Upper lobe of right lung (tissue), 1 donor: ENCODE measurements around the gene GALNTL6. TPM values are rescaled to one million over a fixed set of nuclear protein-coding genes. Genes with fewer than 3 reads are reported as not detected.

Source experiments
- ATAC-seq: fragments of 200-7000 bp; cut with Tn5 transposase; one replicate; pipeline ENCODE4 v1.9.1; 2020; ENCODE audit warnings: mild to moderate bottlenecking, moderate library complexity
- DNase-seq: peaks from one replicate; pipeline ENCODE4 v3.0.0-alpha.2; 2020
- H3K27ac ChIP-seq: fragments of 200-600 bp; one replicate; pipeline ENCODE4 v1.8.0; 2022
- H3K27me3 ChIP-seq: fragments of 200-600 bp; one replicate; pipeline ENCODE4 v1.8.0; 2022; ENCODE audit warnings: mild to moderate bottlenecking
- H3K36me3 ChIP-seq: fragments of 200-600 bp; one replicate; pipeline ENCODE4 v1.8.0; 2022
- H3K4me1 ChIP-seq: fragments of 200-600 bp; one replicate; pipeline ENCODE4 v1.8.0; 2022
- H3K4me3 ChIP-seq: fragments of 200-600 bp; one replicate; pipeline ENCODE4 v1.8.0; 2022; ENCODE audit warnings: mild to moderate bottlenecking
- H3K9me3 ChIP-seq: fragments of 200-600 bp; one replicate; pipeline ENCODE4 v1.8.0; 2022
- CTCF ChIP-seq: fragments of 200-600 bp; IDR thresholded peaks from one replicate; pipeline ENCODE4 v1.8.0; 2022; ENCODE audit warnings: antibody characterized with exemption
- intact Hi-C: fragments of 100-400 bp; cut with DNase I; formaldehyde crosslinking; loops from one replicate; pipeline ENCODE4 v1.11.0; 2022
- total RNA-seq: library from RNA; stranded (reverse); fragmentation: NEBNext Ultra II Directional; extraction: Animal tissue kit (Norgen Biotek cat#: 25700); gene quantifications from one replicate; pipeline ENCODE4 v1.2.1, GENCODE V29; 2021
- donor health status: DM: no; HTN: yes; CAD: no; lungs with severe emphysema.

Gene GALNTL6
- total RNA-seq, 1 donor from 2014 or later, result 0.20 TPM

GRCh38 chr4:172688534-172688933, 875.3 kb downstream of the GALNTL6 start:
- H3K4me1 ChIP-seq, result no peaks in the 10 kb centered on the region
- H3K27me3 ChIP-seq, result no peaks in the 10 kb centered on the region
- ATAC-seq (no peak), DNase-seq (no peak)
- no peak overlapping the region for H3K4me3 ChIP-seq
- no peak for TF ChIP-seq CTCF
- no peaks in the 10 kb centered on the region for H3K36me3 ChIP-seq
- peaks cover 5% of the 10 kb centered on the region for H3K9me3 ChIP-seq
- intact Hi-C loops, result no loop called here
- no peak overlapping the region for H3K27ac ChIP-seq

GRCh38 chr4:172691552-172691951, 878.3 kb downstream of the GALNTL6 start:
- Histone ChIP-seq H3K4me1 (no peaks in the 10 kb centered on the region), H3K27ac (no peak overlapping the region), H3K9me3 (peaks cover 5% of the 10 kb centered on the region), H3K27me3 (no peaks in the 10 kb centered on the region), H3K36me3 (no peaks in the 10 kb centered on the region), H3K4me3 (no peak overlapping the region)
- ATAC-seq, result no peak
- TF ChIP-seq CTCF, result no peak
- no peak for DNase-seq
- intact Hi-C loops, result no loop called here

- no peak for ATAC-seq
- no peak for TF ChIP-seq CTCF
Observed at GRCh38 chr4:172692701-172693100, 879.5 kb downstream of the GALNTL6 start.

GRCh38 chr4:172698256-172698655, 885.1 kb downstream of the GALNTL6 start:
- Histone ChIP-seq H3K4me3 (no peak overlapping the region), H3K27ac (no peak overlapping the region), H3K36me3 (no peaks in the 10 kb centered on the region), H3K4me1 (no peaks in the 10 kb centered on the region), H3K27me3 (no peaks in the 10 kb centered on the region), H3K9me3 (no peaks in the 10 kb centered on the region)
- no peak for ATAC-seq
- DNase-seq, result no peak
- no peak for TF ChIP-seq CTCF
- intact Hi-C loops, result no loop called here

More at GRCh38 chr4:172692701-172693100, 879.5 kb downstream of the GALNTL6 start:
- Histone ChIP-seq H3K36me3 (no peaks in the 10 kb centered on the region), H3K4me3 (no peak overlapping the region), H3K9me3 (peaks cover 5% of the 10 kb centered on the region), H3K27ac (no peak overlapping the region), H3K27me3 (no peaks in the 10 kb centered on the region), H3K4me1 (no peaks in the 10 kb centered on the region)
- no peak for DNase-seq
- intact Hi-C loops, result no loop called here

GRCh38 chr4:172705565-172705964, 892.4 kb downstream of the GALNTL6 start:
- Histone ChIP-seq H3K27ac (no peak overlapping the region), H3K4me1 (no peaks in the 10 kb centered on the region), H3K36me3 (no peaks in the 10 kb centered on the region), H3K4me3 (no peak overlapping the region), H3K9me3 (peaks cover 5% of the 10 kb centered on the region), H3K27me3 (no peaks in the 10 kb centered on the region)
- DNase-seq, result no peak
- ATAC-seq, result no peak
- no peak for TF ChIP-seq CTCF
- intact Hi-C loops, result no loop called here

- no peak for ATAC-seq
- Histone ChIP-seq H3K27me3 (no peaks in the 10 kb centered on the region), H3K4me1 (no peaks in the 10 kb centered on the region), H3K4me3 (no peak overlapping the region), H3K27ac (no peak overlapping the region), H3K9me3 (peaks cover 5% of the 10 kb centered on the region), H3K36me3 (no peaks in the 10 kb centered on the region)
- DNase-seq, result no peak
- no peak for TF ChIP-seq CTCF
- intact Hi-C loops, result no loop called here
Observed at GRCh38 chr4:172706000-172706399, 892.8 kb downstream of the GALNTL6 start.
